ENCODE data around the gene PRKN. TPM values are rescaled to one million over a fixed set of nuclear protein-coding genes. Genes with fewer than 3 reads are reported as not detected.

The PRKN gene
- total and polyA plus RNA-seq, 2 donors (not counting 3 experiments of a cell fraction or from before 2014, with no cell fraction given) = 0.06 TPM; not detected in 1

DNA sequence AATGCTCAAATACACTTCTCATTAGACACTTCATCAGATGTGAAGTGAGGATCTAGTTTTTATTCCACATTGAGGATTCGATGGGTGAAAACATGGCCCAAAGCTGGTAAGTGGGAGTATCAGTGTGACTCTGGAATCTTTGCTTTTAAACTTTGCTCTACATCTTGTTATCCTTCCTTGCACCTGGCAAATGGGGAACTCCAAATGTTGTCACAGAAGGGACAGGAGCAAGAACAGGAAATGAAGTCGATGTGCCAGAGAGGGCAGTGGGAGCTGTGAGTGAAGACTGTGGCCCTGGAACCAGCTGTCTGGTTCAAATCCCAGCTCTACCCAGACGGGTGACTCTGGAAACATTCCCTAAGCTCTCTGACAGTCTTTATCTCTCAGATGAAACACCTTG, 1367.0 kb downstream of the PRKN start:
- ChIA-PET POLR2A (no interaction called here), CTCF (interaction anchor here (3.3 kb wide), 1 partner anchor 10 kb away, joined by 23 read pairs; no protein-coding TSS in a partner anchor)
- Histone ChIP-seq H3K4me2 (ENCODE audit: insufficient read depth, low read length) (no peak overlapping the region), H4K20me1 (replicated peaks; ENCODE audit: control insufficient read depth, extremely low read depth, insufficient read depth, low read length) (no peaks in the 10 kb centered on the region), H3K9me3 (replicated peaks; ENCODE audit: control insufficient read depth, insufficient read depth, low read length) (no peaks in the 10 kb centered on the region), H3K4me1 (ENCODE audit: control insufficient read depth, extremely low read depth, insufficient read depth, low read length) (no peaks in the 10 kb centered on the region), H2AFZ (ENCODE audit: low read depth, low read length) (no peak overlapping the region), H3K36me3 (ENCODE audit: control insufficient read depth in 2 of 2, extremely low read depth in 1 of 2, insufficient read depth in 2 of 2, low read length in 2 of 2) (no peaks in the 10 kb centered on the region), H3K27me3 (ENCODE audit: control insufficient read depth in 2 of 2, insufficient read depth in 2 of 2, low read length in 2 of 2) (no peaks in the 10 kb centered on the region), H3K79me2 (ENCODE audit: control insufficient read depth, insufficient read depth, low read length) (no peaks in the 10 kb centered on the region), H3K9me1 (replicated peaks; ENCODE audit: control insufficient read depth, extremely low read depth, insufficient read depth, low read length) (no peaks in the 10 kb centered on the region), H3K4me3 (replicated peaks in 1 of 3; ENCODE audit: insufficient read depth in 1 of 3, low read depth in 1 of 3, low read length in 3 of 3) (no peak overlapping the region), H3K9ac (replicated peaks; ENCODE audit: extremely low read depth, insufficient read depth, low read length) (no peak overlapping the region), H3K27ac (ENCODE audit: insufficient read depth, low read depth, low read length) (no peak overlapping the region)
- FAIRE-seq (no peak), DNase-seq (ENCODE audit: low read depth, low spot score) (no peak)
- no peak for TF ChIP-seq EZH2 (IDR thresholded peaks at IDR 0.05; ENCODE audit: borderline replicate concordance, low read depth, low read length, severe bottlenecking)
- no TSS peak for BruUV-seq (replicated peaks)
- intact Hi-C loops (cut with micrococcal nuclease) (no loop called here), dilution Hi-C loops (cut with MboI; ENCODE audit: extremely low pct_ligation_motif_present, low sequenced_read_pairs) (no loop called here)

DNA sequence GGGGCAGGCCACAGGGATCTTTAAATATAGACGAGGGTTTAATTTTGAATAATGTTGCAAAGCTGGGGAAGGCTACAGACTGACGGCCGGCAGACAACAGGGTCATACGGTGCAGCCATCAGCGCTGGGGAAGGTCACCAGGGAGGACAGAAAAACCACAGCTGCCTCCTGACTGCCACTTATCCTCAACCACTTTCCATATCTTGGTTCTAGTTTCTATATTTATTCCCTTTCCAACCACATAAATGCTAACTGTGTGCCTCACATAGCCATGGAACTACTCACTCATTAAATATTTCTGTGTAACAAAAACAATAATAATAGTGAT, 1368.0 kb downstream of the PRKN start:
- intact Hi-C loops (cut with micrococcal nuclease) (no loop called here), dilution Hi-C loops (cut with MboI; ENCODE audit: extremely low pct_ligation_motif_present, low sequenced_read_pairs) (no loop called here)
- TF ChIP-seq EZH2 (IDR thresholded peaks at IDR 0.05; ENCODE audit: borderline replicate concordance, low read depth, low read length, severe bottlenecking) (no peak), MYC (IDR thresholded peaks at IDR 0.05; ENCODE audit: low read depth, low read length) (no peak), JUN (IDR thresholded peaks at IDR 0.05; ENCODE audit: borderline replicate concordance, insufficient read depth, insufficient read length, low read depth) (no peak), FOS (IDR thresholded peaks at IDR 0.05; ENCODE audit: borderline replicate concordance, insufficient read depth, low read length) (no peak), POLR2A (IDR thresholded peaks at IDR 0.05; ENCODE audit: low read depth, low read length) (no peak)
- TF ChIP-seq, protein P1, sequence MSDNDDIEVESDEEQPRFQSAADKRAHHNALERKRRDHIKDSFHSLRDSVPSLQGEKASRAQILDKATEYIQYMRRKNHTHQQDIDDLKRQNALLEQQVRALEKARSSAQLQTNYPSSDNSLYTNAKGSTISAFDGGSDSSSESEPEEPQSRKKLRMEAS (IDR thresholded peaks at IDR 0.05; ENCODE audit: insufficient read depth, insufficient read length) = no peak
- TF ChIP-seq, protein P2, sequence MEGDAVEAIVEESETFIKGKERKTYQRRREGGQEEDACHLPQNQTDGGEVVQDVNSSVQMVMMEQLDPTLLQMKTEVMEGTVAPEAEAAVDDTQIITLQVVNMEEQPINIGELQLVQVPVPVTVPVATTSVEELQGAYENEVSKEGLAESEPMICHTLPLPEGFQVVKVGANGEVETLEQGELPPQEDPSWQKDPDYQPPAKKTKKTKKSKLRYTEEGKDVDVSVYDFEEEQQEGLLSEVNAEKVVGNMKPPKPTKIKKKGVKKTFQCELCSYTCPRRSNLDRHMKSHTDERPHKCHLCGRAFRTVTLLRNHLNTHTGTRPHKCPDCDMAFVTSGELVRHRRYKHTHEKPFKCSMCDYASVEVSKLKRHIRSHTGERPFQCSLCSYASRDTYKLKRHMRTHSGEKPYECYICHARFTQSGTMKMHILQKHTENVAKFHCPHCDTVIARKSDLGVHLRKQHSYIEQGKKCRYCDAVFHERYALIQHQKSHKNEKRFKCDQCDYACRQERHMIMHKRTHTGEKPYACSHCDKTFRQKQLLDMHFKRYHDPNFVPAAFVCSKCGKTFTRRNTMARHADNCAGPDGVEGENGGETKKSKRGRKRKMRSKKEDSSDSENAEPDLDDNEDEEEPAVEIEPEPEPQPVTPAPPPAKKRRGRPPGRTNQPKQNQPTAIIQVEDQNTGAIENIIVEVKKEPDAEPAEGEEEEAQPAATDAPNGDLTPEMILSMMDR (IDR thresholded peaks at IDR 0.05; ENCODE audit: extremely low read depth in 1 of 2, insufficient read depth in 1 of 2, low read depth in 1 of 2, low read length in 2 of 2) = no peak
- CTCF ChIA-PET = interaction anchor here (1.4 to 3.3 kb wide), 2 partner anchors 11 to 429 kb away, joined by 5 to 23 read pairs; no protein-coding TSS in a partner anchor
- Histone ChIP-seq H4K20me1 (replicated peaks; ENCODE audit: control insufficient read depth, extremely low read depth, insufficient read depth, low read length) (no peaks in the 10 kb centered on the region), H3K4me1 (ENCODE audit: control insufficient read depth, extremely low read depth, insufficient read depth, low read length) (no peaks in the 10 kb centered on the region), H3K27me3 (ENCODE audit: control insufficient read depth in 2 of 2, insufficient read depth in 2 of 2, low read length in 2 of 2) (no peaks in the 10 kb centered on the region), H3K9me3 (replicated peaks; ENCODE audit: control insufficient read depth, insufficient read depth, low read length) (no peaks in the 10 kb centered on the region), H3K27ac (ENCODE audit: insufficient read depth, low read depth, low read length) (no peak overlapping the region), H2AFZ (ENCODE audit: low read depth, low read length) (no peak overlapping the region), H3K4me2 (ENCODE audit: insufficient read depth, low read length) (no peak overlapping the region), H3K79me2 (ENCODE audit: control insufficient read depth, insufficient read depth, low read length) (no peaks in the 10 kb centered on the region), H3K9ac (replicated peaks; ENCODE audit: extremely low read depth, insufficient read depth, low read length) (no peak overlapping the region), H3K36me3 (ENCODE audit: control insufficient read depth in 2 of 2, extremely low read depth in 1 of 2, insufficient read depth in 2 of 2, low read length in 2 of 2) (no peaks in the 10 kb centered on the region), H3K4me3 (replicated peaks in 1 of 3; ENCODE audit: insufficient read depth in 1 of 3, low read depth in 1 of 3, low read length in 3 of 3) (no peak overlapping the region), H3K9me1 (replicated peaks; ENCODE audit: control insufficient read depth, extremely low read depth, insufficient read depth, low read length) (no peaks in the 10 kb centered on the region)
- BruUV-seq (replicated peaks) = no TSS peak
- POLR2A ChIA-PET = no interaction called here
- DNase-seq (ENCODE audit: low read depth, low spot score) = no peak
- no peak for FAIRE-seq

Data from endothelial cell of umbilical vein (primary cell).